ENCODE data around the gene SPEM3. TPM values are rescaled to one million over a fixed set of nuclear protein-coding genes. Genes with fewer than 3 reads are reported as not detected.

The SPEM3 gene
- total RNA-seq, 1 donor from 2014 or later = not detected

GRCh38 chr17:7389924-7390910 lies 38.4 kb upstream of the SPEM3 start:
- Mint-ChIP-seq H3K27me3 (no peaks in the 10 kb centered on the region), H3K27ac (no peak overlapping the region), H3K4me1 (peaks cover 12% of the 10 kb centered on the region), H3K9me3 (no peaks in the 10 kb centered on the region), H3K36me3 (ENCODE audit: low read depth) (peaks cover 32% of the 10 kb centered on the region), H3K4me3 (no peak overlapping the region)
- POLR2A ChIA-PET = interaction anchor here (0.7 kb wide), 1 partner anchor 14 kb away, joined by 3 read pairs; no protein-coding TSS in a partner anchor
- ATAC-seq (ENCODE audit: low read depth) (no peak), DNase-seq (no peak)
- CTCF ChIA-PET = no interaction called here
- TF ChIP-seq CTCF (IDR thresholded peaks at IDR 0.05) = no peak
- intact Hi-C loops (cut with micrococcal nuclease) = no loop called here

GRCh38 chr17:7391307-7391706 lies 37.4 kb upstream of the SPEM3 start:
- H3K4me3 Mint-ChIP-seq = no peak overlapping the region
- H3K4me1 Mint-ChIP-seq = peaks cover 13% of the 10 kb centered on the region
- intact Hi-C loops (cut with micrococcal nuclease) = no loop called here
- H3K27ac Mint-ChIP-seq = no peak overlapping the region
- ChIA-PET POLR2A (no interaction called here), CTCF (no interaction called here)
- TF ChIP-seq CTCF (IDR thresholded peaks at IDR 0.05) = no peak
- H3K9me3 Mint-ChIP-seq = no peaks in the 10 kb centered on the region
- DNase-seq (no peak), ATAC-seq (ENCODE audit: low read depth) (no peak)
- no peaks in the 10 kb centered on the region for H3K27me3 Mint-ChIP-seq
- H3K36me3 Mint-ChIP-seq (ENCODE audit: low read depth) = peaks cover 32% of the 10 kb centered on the region

- Mint-ChIP-seq H3K27me3 (no peaks in the 10 kb centered on the region), H3K36me3 (ENCODE audit: low read depth) (peaks cover 30% of the 10 kb centered on the region), H3K9me3 (no peaks in the 10 kb centered on the region), H3K27ac (no peak overlapping the region), H3K4me1 (peaks cover 13% of the 10 kb centered on the region), H3K4me3 (peak overlapping the region; percentile 91)
- ChIA-PET CTCF (interaction anchor here (1.0 kb wide), 1 partner anchor 43 kb away, joined by 3 read pairs; no protein-coding TSS in a partner anchor), POLR2A (interaction anchor here (2.4 kb wide), 1 partner anchor 10 kb away, joined by 40 read pairs; the partner anchor contains the start of gene TMEM256)
- no peak for DNase-seq
- no peak for TF ChIP-seq CTCF (IDR thresholded peaks at IDR 0.05)
- intact Hi-C loops (cut with micrococcal nuclease) = no loop called here
- no peak for ATAC-seq (ENCODE audit: low read depth)
Observed at GRCh38 chr17:7392696-7393612, 35.7 kb upstream of the SPEM3 start.

DNA sequence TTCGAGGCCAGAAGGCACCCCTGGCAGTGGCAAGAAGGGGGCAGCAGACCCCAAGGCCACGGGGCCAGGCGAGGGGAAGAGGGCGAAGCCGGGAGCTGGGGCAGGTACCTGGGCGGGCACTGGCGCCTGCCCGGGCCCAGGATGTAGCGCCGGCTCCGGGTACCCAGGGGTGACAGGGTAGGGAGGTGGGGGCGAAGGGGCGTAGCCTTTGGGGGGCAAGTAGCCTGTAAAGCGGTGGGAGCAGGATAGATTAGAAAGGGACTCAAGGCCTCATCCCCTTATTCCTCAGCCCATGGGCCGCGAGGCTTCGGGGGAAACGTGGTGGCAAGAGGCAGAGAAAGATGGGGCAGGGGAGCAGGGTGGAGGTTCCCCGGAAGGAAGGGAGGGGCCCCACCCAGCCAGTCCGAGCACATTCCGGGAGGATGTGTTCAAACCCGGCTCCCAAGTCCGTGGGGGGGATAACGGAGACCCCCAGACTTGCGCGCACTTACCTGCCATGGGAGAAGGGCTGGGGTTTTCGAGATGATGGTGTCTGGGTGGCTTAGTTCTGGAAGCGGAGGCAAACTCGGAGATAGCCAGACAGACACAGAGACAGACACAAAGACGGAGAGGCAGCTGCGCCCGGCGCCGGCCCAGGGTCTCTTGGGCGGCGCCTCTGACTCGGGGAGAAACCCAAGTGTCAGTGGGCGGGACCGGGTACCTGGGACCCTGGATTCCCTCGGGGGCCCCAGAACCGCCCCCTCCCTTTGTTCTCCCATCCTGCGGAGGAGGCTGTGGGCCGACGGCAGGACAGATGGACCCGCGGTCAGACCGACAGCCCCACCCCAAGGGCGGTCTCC lies 34.8 kb upstream of the SPEM3 start:
- ChIA-PET CTCF (interaction anchor here (0.8 to 1.0 kb wide), 3 partner anchors 10 to 167 kb away, joined by 3 to 4 read pairs (median 3); partner anchors contain the start of gene TMEM256), POLR2A (interaction anchor here (0.5 to 2.4 kb wide), 14 partner anchors 9 to 1409 kb away, joined by 3 to 40 read pairs (median 5); partner anchors contain the start of genes GPS2, POLR2A, SENP3 and TMEM102)
- Mint-ChIP-seq H3K36me3 (ENCODE audit: low read depth) (peaks cover 27% of the 10 kb centered on the region), H3K4me1 (peaks cover 15% of the 10 kb centered on the region), H3K4me3 (peak overlapping the region; percentile 91), H3K9me3 (no peaks in the 10 kb centered on the region), H3K27ac (peak overlapping the region; percentile 84), H3K27me3 (no peaks in the 10 kb centered on the region)
- no peak for DNase-seq
- intact Hi-C loops (cut with micrococcal nuclease) = loop anchor here (1.0 to 2.0 kb wide), 5 partner anchors 10 to 91 kb away; partner anchors contain the start of genes POLR2A, TMEM102 and TMEM256
- ATAC-seq (ENCODE audit: low read depth) = peak; percentile 68
- no peak for TF ChIP-seq CTCF (IDR thresholded peaks at IDR 0.05)

All from activated B cell treated with CpG ODN at 0.5 μM for 24 hours (primary cell).